ENCODE data around the gene TMEM109. TPM values are rescaled to one million over a fixed set of nuclear protein-coding genes. Genes with fewer than 3 reads are reported as not detected.

The TMEM109 gene
- total and polyA plus RNA-seq, 2 of the 13 experiments (the other 11 are each of a cell fraction or from before 2014, with no cell fraction given) = 7.7 to 18.0 TPM

GRCh38 chr11:60913793-60914632 is at the start of gene TMEM109 (continued):
- TF ChIP-seq ARNT2 (CRISPR knock-in tag; IDR thresholded peaks at IDR 0.05; ENCODE audit: low read depth) (no peak), PAX8 (CRISPR knock-in tag; IDR thresholded peaks at IDR 0.05; ENCODE audit: borderline replicate concordance) (no peak), ZNF850 (CRISPR knock-in tag; conservative IDR thresholded peaks at IDR 0.05) (no peak), ZC3H13 (CRISPR knock-in tag; IDR thresholded peaks at IDR 0.05) (no peak; the same call in 1 of the 2 replicates), ZBTB26 (CRISPR knock-in tag; IDR thresholded peaks at IDR 0.05; ENCODE audit: borderline replicate concordance) (no peak), ZBTB38 (CRISPR knock-in tag; IDR thresholded peaks at IDR 0.05) (peak; percentile 88), TOE1 (CRISPR knock-in tag; IDR thresholded peaks at IDR 0.05) (no peak), FOXP1 (IDR thresholded peaks at IDR 0.05) (no peak), FOXP1 (CRISPR knock-in tag; IDR thresholded peaks at IDR 0.05) (no peak), ZNF772 (CRISPR knock-in tag; IDR thresholded peaks at IDR 0.05) (peak; percentile 74; the same call in 1 of the 2 replicates), ZNF230 (CRISPR knock-in tag; IDR thresholded peaks at IDR 0.05) (0 out of 2 replicates have a peak, but pooled peaks have one; percentile 17), KDM2A (CRISPR knock-in tag; IDR thresholded peaks at IDR 0.05; ENCODE audit: borderline replicate concordance, low read depth) (no peak), GPN1 (CRISPR knock-in tag; IDR thresholded peaks at IDR 0.05; ENCODE audit: borderline replicate concordance) (no peak), ZNF674 (CRISPR knock-in tag; IDR thresholded peaks at IDR 0.05; ENCODE audit: low read depth) (no peak), ESRRA (CRISPR knock-in tag; IDR thresholded peaks at IDR 0.05; ENCODE audit: low read depth) (no peak), ZNF747 (CRISPR knock-in tag; IDR thresholded peaks at IDR 0.05; ENCODE audit: borderline replicate concordance) (0 out of 2 replicates have a peak, but pooled peaks have one; percentile 36), ZZZ3 (CRISPR knock-in tag; IDR thresholded peaks at IDR 0.05; ENCODE audit: borderline replicate concordance) (no peak), RCOR2 (CRISPR knock-in tag; IDR thresholded peaks at IDR 0.05) (no peak), MLXIP (CRISPR knock-in tag; IDR thresholded peaks at IDR 0.05; ENCODE audit: borderline replicate concordance) (peak; percentile 81; the same call in 1 of the 2 replicates), ZNF550 (CRISPR knock-in tag; IDR thresholded peaks at IDR 0.05; ENCODE audit: borderline replicate concordance) (no peak), PHF20 (CRISPR knock-in tag; IDR thresholded peaks at IDR 0.05) (peak; percentile 33; the same call in 1 of the 2 replicates), GLI4 (CRISPR knock-in tag; IDR thresholded peaks at IDR 0.05; ENCODE audit: borderline replicate concordance) (no peak), THYN1 (CRISPR knock-in tag; IDR thresholded peaks at IDR 0.05; ENCODE audit: borderline replicate concordance, low read depth) (no peak), ASH2L (IDR thresholded peaks at IDR 0.05; ENCODE audit: insufficient read length, low read depth, low read length) (peak; percentile 52)
